ENCODE data around the gene DLEC1. TPM values are rescaled to one million over a fixed set of nuclear protein-coding genes. Genes with fewer than 3 reads are reported as not detected.

DLEC1 gene
- total and polyA plus RNA-seq, 5 donors from 2014 or later, result 0.09 to 4.9 (median 0.64) TPM

GRCh38 chr3:38022301-38022700, 16.7 kb upstream of the DLEC1 start:
- Histone ChIP-seq H3K4me1 (ENCODE audit: control insufficient read depth, insufficient read depth, low read length, poor library complexity, severe bottlenecking) (peaks cover 36% of the 10 kb centered on the region), H3K27me3 (ENCODE audit: control insufficient read depth, insufficient read depth, low read length) (no peaks in the 10 kb centered on the region), H3K9me3 (ENCODE audit: control insufficient read depth in 2 of 2, low read length in 2 of 2) (no peaks in the 10 kb centered on the region), H3K27ac (ENCODE audit: insufficient read depth, low read length, poor library complexity, severe bottlenecking) (peak overlapping the region; percentile 26), H3K4me3 (ENCODE audit: low read depth, low read length) (no peak overlapping the region), H3K36me3 (ENCODE audit: control insufficient read depth, insufficient read depth, low read length) (peaks cover 24% of the 10 kb centered on the region)
- H3K36me3 Mint-ChIP-seq, result peaks cover 27% of the 10 kb centered on the region
- H3K9me3 Mint-ChIP-seq, result peaks cover 0 to 2% (median 0%) of the 10 kb centered on the region in 7 donors
- ATAC-seq (ENCODE audit: low read depth in 2 of 2), result no peak
- no peaks in the 10 kb centered on the region for H3K27me3 Mint-ChIP-seq
- H3K4me1 Mint-ChIP-seq, result peaks cover 0 to 55% (median 16%) of the 10 kb centered on the region in 4 donors
- DNase-seq, result no peak
- peak overlapping the region in 3 of 4 donors; percentile 16 to 89 (median 41) for H3K4me3 Mint-ChIP-seq
- peak overlapping the region; percentile 76 to 94 (median 85) for H3K27ac Mint-ChIP-seq

GRCh38 chr3:38022896-38023709, 15.9 kb upstream of the DLEC1 start:
- Mint-ChIP-seq H3K36me3 (peaks cover 21% of the 10 kb centered on the region), H3K9me3 (peaks cover 0 to 2% (median 0%) of the 10 kb centered on the region in 7 donors), H3K4me1 (peaks cover 0 to 61% (median 20%) of the 10 kb centered on the region in 4 donors), H3K4me3 (peak overlapping the region; percentile 88 to 89 (median 89)), H3K27me3 (peaks cover 2% of the 10 kb centered on the region), H3K27ac (peak overlapping the region; percentile 11 to 94 (median 92))
- Histone ChIP-seq H3K27ac (ENCODE audit: insufficient read depth, low read length, poor library complexity, severe bottlenecking) (peak overlapping the region; percentile 96), H3K36me3 (ENCODE audit: control insufficient read depth, insufficient read depth, low read length) (peaks cover 17% of the 10 kb centered on the region), H3K4me1 (ENCODE audit: control insufficient read depth, insufficient read depth, low read length, poor library complexity, severe bottlenecking) (peaks cover 36% of the 10 kb centered on the region), H3K27me3 (ENCODE audit: control insufficient read depth, insufficient read depth, low read length) (no peaks in the 10 kb centered on the region), H3K4me3 (ENCODE audit: low read depth, low read length) (peak overlapping the region; percentile 87), H3K9me3 (ENCODE audit: control insufficient read depth in 2 of 2, low read length in 2 of 2) (no peaks in the 10 kb centered on the region)
- no peak for DNase-seq
- ATAC-seq (ENCODE audit: low read depth in 2 of 2), result no peak

- no peak overlapping the region for H3K4me3 ChIP-seq (ENCODE audit: low read depth, low read length)
- no peaks in the 10 kb centered on the region for H3K9me3 Mint-ChIP-seq
- H3K27ac Mint-ChIP-seq, result peak overlapping the region in 2 of 3 donors; percentile 59 to 60
- H3K9me3 ChIP-seq (ENCODE audit: control insufficient read depth in 2 of 2, low read length in 2 of 2), result no peaks in the 10 kb centered on the region
- H3K27me3 Mint-ChIP-seq, result peaks cover 16% of the 10 kb centered on the region
- DNase-seq (no peak), ATAC-seq (ENCODE audit: low read depth in 2 of 2) (no peak)
- H3K27me3 ChIP-seq (ENCODE audit: control insufficient read depth, insufficient read depth, low read length), result no peaks in the 10 kb centered on the region
- H3K36me3 Mint-ChIP-seq, result no peaks in the 10 kb centered on the region
- H3K4me1 Mint-ChIP-seq, result peaks cover 0 to 71% (median 31%) of the 10 kb centered on the region in 4 donors
- H3K36me3 ChIP-seq (ENCODE audit: control insufficient read depth, insufficient read depth, low read length), result no peaks in the 10 kb centered on the region
- H3K27ac ChIP-seq (ENCODE audit: insufficient read depth, low read length, poor library complexity, severe bottlenecking), result no peak overlapping the region
- H3K4me3 Mint-ChIP-seq, result peak overlapping the region in 3 of 4 donors; percentile 24 to 82 (median 66)
- H3K4me1 ChIP-seq (ENCODE audit: control insufficient read depth, insufficient read depth, low read length, poor library complexity, severe bottlenecking), result peaks cover 61% of the 10 kb centered on the region
Measured at GRCh38 chr3:38026856-38027255, 12.2 kb upstream of the DLEC1 start.

- Histone ChIP-seq H3K4me1 (ENCODE audit: control insufficient read depth, insufficient read depth, low read length, poor library complexity, severe bottlenecking) (peaks cover 56% of the 10 kb centered on the region), H3K27ac (ENCODE audit: insufficient read depth, low read length, poor library complexity, severe bottlenecking) (no peak overlapping the region), H3K36me3 (ENCODE audit: control insufficient read depth, insufficient read depth, low read length) (no peaks in the 10 kb centered on the region), H3K4me3 (ENCODE audit: low read depth, low read length) (no peak overlapping the region), H3K27me3 (ENCODE audit: control insufficient read depth, insufficient read depth, low read length) (no peaks in the 10 kb centered on the region), H3K9me3 (ENCODE audit: control insufficient read depth in 2 of 2, low read length in 2 of 2) (no peaks in the 10 kb centered on the region)
- no peaks in the 10 kb centered on the region for H3K9me3 Mint-ChIP-seq
- H3K36me3 Mint-ChIP-seq, result no peaks in the 10 kb centered on the region
- peak overlapping the region in 2 of 3 donors; percentile 25 to 76 for H3K27ac Mint-ChIP-seq
- peaks cover 0 to 67% (median 33%) of the 10 kb centered on the region in 4 donors for H3K4me1 Mint-ChIP-seq
- DNase-seq (no peak), ATAC-seq (ENCODE audit: low read depth in 2 of 2) (no peak)
- H3K4me3 Mint-ChIP-seq, result peak overlapping the region; percentile 73 to 86 (median 82)
- H3K27me3 Mint-ChIP-seq, result peaks cover 16% of the 10 kb centered on the region
Measured at GRCh38 chr3:38027466-38028465, 11.2 kb upstream of the DLEC1 start.

GRCh38 chr3:38028621-38029361, 10.2 kb upstream of the DLEC1 start:
- peak overlapping the region in 1 of 3 donors; percentile 76 for H3K27ac Mint-ChIP-seq
- H3K36me3 ChIP-seq (ENCODE audit: control insufficient read depth, insufficient read depth, low read length), result no peaks in the 10 kb centered on the region
- H3K9me3 ChIP-seq (ENCODE audit: control insufficient read depth in 2 of 2, low read length in 2 of 2), result no peaks in the 10 kb centered on the region
- peaks cover 0 to 57% (median 30%) of the 10 kb centered on the region in 4 donors for H3K4me1 Mint-ChIP-seq
- peaks cover 16% of the 10 kb centered on the region for H3K27me3 Mint-ChIP-seq
- peak overlapping the region; percentile 73 to 86 (median 82) for H3K4me3 Mint-ChIP-seq
- peaks cover 46% of the 10 kb centered on the region for H3K4me1 ChIP-seq (ENCODE audit: control insufficient read depth, insufficient read depth, low read length, poor library complexity, severe bottlenecking)
- H3K4me3 ChIP-seq (ENCODE audit: low read depth, low read length), result no peak overlapping the region
- H3K27ac ChIP-seq (ENCODE audit: insufficient read depth, low read length, poor library complexity, severe bottlenecking), result no peak overlapping the region
- no peak for ATAC-seq (ENCODE audit: low read depth in 2 of 2)
- no peak for DNase-seq
- no peaks in the 10 kb centered on the region for H3K36me3 Mint-ChIP-seq
- no peaks in the 10 kb centered on the region for H3K9me3 Mint-ChIP-seq
- no peaks in the 10 kb centered on the region for H3K27me3 ChIP-seq (ENCODE audit: control insufficient read depth, insufficient read depth, low read length)

- H3K4me1 ChIP-seq (ENCODE audit: control insufficient read depth, insufficient read depth, low read length, poor library complexity, severe bottlenecking), result peaks cover 40% of the 10 kb centered on the region
- peaks cover 0 to 50% (median 29%) of the 10 kb centered on the region in 4 donors for H3K4me1 Mint-ChIP-seq
- no peaks in the 10 kb centered on the region for H3K36me3 ChIP-seq (ENCODE audit: control insufficient read depth, insufficient read depth, low read length)
- H3K9me3 Mint-ChIP-seq, result no peaks in the 10 kb centered on the region
- peak; percentile 35 to 62 (median 41) for DNase-seq
- no peaks in the 10 kb centered on the region for H3K9me3 ChIP-seq (ENCODE audit: control insufficient read depth in 2 of 2, low read length in 2 of 2)
- no peaks in the 10 kb centered on the region for H3K27me3 ChIP-seq (ENCODE audit: control insufficient read depth, insufficient read depth, low read length)
- ATAC-seq (ENCODE audit: low read depth in 2 of 2), result no peak
- H3K27me3 Mint-ChIP-seq, result peaks cover 16% of the 10 kb centered on the region
- H3K36me3 Mint-ChIP-seq, result no peaks in the 10 kb centered on the region
- peak within 1 kb of the TSS; percentile 73 to 86 (median 83) for H3K4me3 Mint-ChIP-seq
- peak within 1 kb of the TSS; percentile 32 for H3K4me3 ChIP-seq (ENCODE audit: low read depth, low read length)
- H3K27ac Mint-ChIP-seq, result peak within 1 kb of the TSS in 2 of 3 donors; percentile 26 to 76
- H3K27ac ChIP-seq (ENCODE audit: insufficient read depth, low read length, poor library complexity, severe bottlenecking), result peak within 1 kb of the TSS; percentile 5
Measured at GRCh38 chr3:38029400-38030125, 9.4 kb upstream of the DLEC1 start, which contains the start of gene PLCD1. TSS of gene PLCD1 (minus strand) at chr3:38029642. CDS start at chr3:38029539, 103 bp downstream.
